Smooth muscle cell (in vitro differentiated cells): ENCODE measurements around the gene MGAT3. TPM values are rescaled to one million over a fixed set of nuclear protein-coding genes. Genes with fewer than 3 reads are reported as not detected.

Experiments used
- DNase-seq: peaks from one replicate; lab custom pipeline; 2025; ENCODE audit not compliant: unreplicated experiment; lab: John Stamatoyannopoulos, UW
- H2AFZ ChIP-seq: fragments of 200-600 bp; sonication (generic); 2 replicates; pipeline ENCODE4 v1.6.0; 2016; ENCODE audit warnings: antibody characterized with exemption, low read depth, mild to moderate bottlenecking
- H3F3A ChIP-seq: fragments of 200-600 bp; sonication (generic); 2 replicates; pipeline ENCODE4 v1.6.0; 2017; ENCODE audit warnings: antibody characterized with exemption, low read depth
- H3K27ac ChIP-seq: fragments of 200-600 bp; sonication (generic); 2 replicates; pipeline ENCODE4 v1.5.1; 2016; ENCODE audit warnings: low read depth, mild to moderate bottlenecking
- H3K27me3 ChIP-seq: fragments of 200-600 bp; sonication (generic); 2 replicates; pipeline ENCODE4 v1.6.1; 2016; ENCODE audit warnings: low read depth, mild to moderate bottlenecking
- H3K36me3 ChIP-seq: fragments of 200-600 bp; sonication (generic); 2 replicates; pipeline ENCODE4 v1.5.1; 2016; ENCODE audit warnings: low read depth
- H3K4me1 ChIP-seq: fragments of 200-600 bp; sonication (generic); 2 replicates; pipeline ENCODE4 v1.5.1; 2016; ENCODE audit warnings: low read depth
- H3K4me2 ChIP-seq: fragments of 200-600 bp; sonication (generic); 2 replicates; pipeline ENCODE4 v1.6.0; 2016; ENCODE audit warnings: mild to moderate bottlenecking
- H3K4me3 ChIP-seq: fragments of 200-600 bp; sonication (generic); 2 replicates; pipeline ENCODE4 v1.5.1; 2016; ENCODE audit warnings: mild to moderate bottlenecking
- H3K79me2 ChIP-seq: fragments of 200-600 bp; sonication (generic); 2 replicates; pipeline ENCODE4 v1.6.0; 2016; ENCODE audit warnings: low read depth, mild to moderate bottlenecking
- H3K9ac ChIP-seq: fragments of 200-600 bp; sonication (generic); 2 replicates; pipeline ENCODE4 v1.6.0; 2016; ENCODE audit warnings: low read depth
- H3K9me3 ChIP-seq: fragments of 200-600 bp; sonication (generic); replicated peaks from 2 replicates; pipeline ENCODE4 v1.5.1; 2016; ENCODE audit warnings: low read depth
- H4K20me1 ChIP-seq: fragments of 200-600 bp; sonication (generic); 2 replicates; pipeline ENCODE4 v1.6.0; 2016; ENCODE audit warnings: low read depth
- CTCF ChIP-seq: fragments of 200-600 bp; sonication (generic); IDR thresholded peaks from 2 replicates; pipeline ENCODE4 v1.5.1; 2017; ENCODE audit warnings: borderline replicate concordance, mild to moderate bottlenecking, antibody characterized with exemption; ENCODE audit not compliant: insufficient read depth, poor library complexity, severe bottlenecking
- WGBS: methylation state at CpG from one replicate; pipeline ENCODE4 v1.1.7; 2016; ENCODE audit warnings: low lambda C conversion rate; 5-methylcytosine and 5-hydroxymethylcytosine counted together
- polyA plus RNA-seq: library from polyadenylated mRNA; unstranded; fragments of >200 nt; fragmentation: Nextera tagmentation; extraction: Ambion mirVana; gene quantifications from 2 replicates; pipeline ENCODE4 v1.2.1, GENCODE V29; 2016
- total RNA-seq: library from RNA; depleted of rRNA; stranded (reverse); fragments of >200 nt; gene quantifications from 2 replicates; pipeline ENCODE4 v1.2.3, GENCODE V29; 2014

MGAT3 gene
- total and polyA plus RNA-seq, 2 experiments from 2014 or later = 3.9 to 7.8 TPM

- WGBS = 97% methylated on average over 3 of the region's 3 CpGs
- no peak for TF ChIP-seq CTCF
These were observed 60.7 kb downstream of the MGAT3 start for GRCh38 chr22:39517470-39517869.

GRCh38 chr22:39518144-39518786 is 61.5 kb downstream of the MGAT3 start:
- TF ChIP-seq CTCF = no peak
- H3K36me3 ChIP-seq = no peaks in the 10 kb centered on the region
- peak overlapping the region; percentile 99 for H3K27ac ChIP-seq
- peaks cover 22% of the 10 kb centered on the region for H3K4me1 ChIP-seq
- H3K4me3 ChIP-seq = peak overlapping the region; percentile 95
- H4K20me1 ChIP-seq = peaks cover 43% of the 10 kb centered on the region
- DNase-seq = no peak
- no peaks in the 10 kb centered on the region for H3K9me3 ChIP-seq
- H3K27me3 ChIP-seq = no peaks in the 10 kb centered on the region
- no peak overlapping the region for H3K9ac ChIP-seq
- H3F3A ChIP-seq = peaks cover 29% of the 10 kb centered on the region
- H3K79me2 ChIP-seq = peaks cover 38% of the 10 kb centered on the region
- H3K4me2 ChIP-seq = peak overlapping the region; percentile 87
- H2AFZ ChIP-seq = no peak overlapping the region
- 59% methylated on average over 5 of the region's 5 CpGs for WGBS

More at GRCh38 chr22:39517470-39517869, 60.7 kb downstream of the MGAT3 start:
- Histone ChIP-seq H3K9ac (no peak overlapping the region), H3F3A (peaks cover 22% of the 10 kb centered on the region), H3K9me3 (no peaks in the 10 kb centered on the region), H3K4me1 (peaks cover 17% of the 10 kb centered on the region), H3K36me3 (no peaks in the 10 kb centered on the region), H4K20me1 (peaks cover 35% of the 10 kb centered on the region), H2AFZ (no peak overlapping the region), H3K4me2 (no peak overlapping the region), H3K27me3 (no peaks in the 10 kb centered on the region), H3K79me2 (peaks cover 30% of the 10 kb centered on the region), H3K4me3 (no peak overlapping the region), H3K27ac (peak overlapping the region; percentile 99)
- no peak for DNase-seq

DNA sequence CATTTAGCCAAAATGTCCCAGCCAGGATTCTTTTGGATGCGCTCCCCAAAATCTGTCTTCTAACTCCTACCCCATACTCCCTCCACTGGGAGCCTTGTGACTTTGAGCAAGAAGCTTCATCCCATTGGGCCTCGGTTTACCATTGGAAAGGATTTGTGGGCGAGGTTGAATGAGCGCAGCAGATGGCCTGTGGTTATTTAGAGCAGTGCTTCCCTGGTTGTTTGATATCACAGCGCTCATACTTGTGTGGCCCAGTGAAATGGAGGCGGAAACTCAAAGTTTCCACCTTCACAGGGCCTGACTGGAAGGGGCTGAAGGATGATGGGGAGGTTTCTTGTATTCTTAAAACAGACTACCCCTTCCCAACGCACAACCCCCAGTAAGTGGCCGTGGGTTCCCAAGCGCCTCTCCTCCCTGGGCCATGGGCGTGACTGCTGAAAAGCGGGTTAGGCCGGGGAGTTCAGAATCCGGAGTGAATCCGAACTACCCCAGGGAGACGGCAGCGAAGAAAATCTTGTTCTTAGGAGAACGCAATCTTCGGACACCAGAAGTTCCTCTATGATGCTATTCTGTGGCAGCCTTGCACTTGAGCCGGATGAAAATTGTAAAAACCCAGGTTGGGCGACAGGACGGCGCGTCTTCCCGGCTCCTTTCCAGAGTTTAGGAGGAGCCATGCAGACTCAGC is 62.3 kb downstream of the MGAT3 start:
- Histone ChIP-seq H3K36me3 (no peaks in the 10 kb centered on the region), H2AFZ (peak overlapping the region; percentile 60), H3K27ac (peak overlapping the region; percentile 99), H4K20me1 (peaks cover 50% of the 10 kb centered on the region), H3K4me1 (peaks cover 22% of the 10 kb centered on the region), H3K9me3 (no peaks in the 10 kb centered on the region), H3K79me2 (peaks cover 38% of the 10 kb centered on the region), H3K4me3 (peak overlapping the region; percentile 95), H3K9ac (peak overlapping the region; percentile 99), H3F3A (peaks cover 32% of the 10 kb centered on the region), H3K4me2 (peak overlapping the region; percentile 87), H3K27me3 (no peaks in the 10 kb centered on the region)
- 10% methylated on average over 24 of the region's 24 CpGs for WGBS
- DNase-seq = no peak
- TF ChIP-seq CTCF = no peak
